SK-N-SH (cell line): ENCODE data around the gene NR2C2AP. TPM values are rescaled to one million over a fixed set of nuclear protein-coding genes. Genes with fewer than 3 reads are reported as not detected.

Source experiments
- CTCF ChIA-PET: fragments of 300-600, 350-600 bp; formaldehyde crosslinking; extraction: SDS; loops from one replicate; lab custom pipeline; 2021; lab: Yijun Ruan, JAX
- POLR2A ChIA-PET: fragments of 350-600 bp; sonication (Branson Sonifier 250); formaldehyde crosslinking; extraction: SDS; loops from one replicate; lab custom pipeline; 2020; ENCODE audit warnings: antibody characterized with exemption, inconsistent platforms; lab: Yijun Ruan, JAX
- DNase-seq: peaks from one replicate; pipeline ENCODE4 v3.0.0; 2012
- H2AFZ ChIP-seq: fragments of 200-600 bp; sonication (generic); 2 replicates; pipeline ENCODE4 v1.8.1; 2016; ENCODE audit warnings: antibody characterized with exemption, mild to moderate bottlenecking, low read depth
- H3F3A ChIP-seq: fragments of 200-600 bp; sonication (generic); replicated peaks from 2 replicates; pipeline ENCODE3; 2016; ENCODE audit warnings: antibody characterized with exemption, mild to moderate bottlenecking; ENCODE audit not compliant: insufficient read depth
- H3K27ac ChIP-seq, 2 experiments: fragments of 200-500 bp in 1 of 2; fragments of 200-600 bp in 1 of 2; sonication (Bioruptor generic) in 1 of 2; sonication (generic), shearing (Covaris generic) in 1 of 2; 2 replicates each; pipeline versions ENCODE4 v1.5.1 to v1.6.1; 2014 to 2016; ENCODE audit warnings: low read depth in 2 of 2, inconsistent platforms in 1 of 2, low read length in 1 of 2, mild to moderate bottlenecking in 1 of 2, mixed read lengths in 1 of 2
- H3K27me3 ChIP-seq: fragments of 200-600 bp; sonication (generic), shearing (Covaris generic); 2 replicates; pipeline ENCODE4 v1.6.1; 2016; ENCODE audit warnings: mixed run types; ENCODE audit not compliant: insufficient read depth
- H3K36me3 ChIP-seq, 2 experiments: fragments of 200-500 bp in 1 of 2; fragments of 200-600 bp in 1 of 2; sonication (Bioruptor generic) in 1 of 2; sonication (generic) in 1 of 2; replicated peaks in 1 of 2; 2 replicates each; pipeline versions ENCODE3 to v1.5.1; 2014 to 2016; ENCODE audit warnings: low read length in 1 of 2, mild to moderate bottlenecking in 1 of 2; ENCODE audit not compliant: insufficient read depth in 2 of 2, control insufficient read depth in 1 of 2
- H3K4me1 ChIP-seq, 2 experiments: fragments of 200-500 bp in 1 of 2; fragments of 200-600 bp in 1 of 2; sonication (Bioruptor generic) in 1 of 2; sonication (generic), shearing (Covaris generic) in 1 of 2; 2 replicates each; pipeline versions ENCODE4 v1.5.1 to v1.6.1; 2014 to 2016; ENCODE audit warnings: low read depth in 1 of 2, low read length in 1 of 2, mixed run types in 1 of 2; ENCODE audit not compliant: insufficient read depth in 2 of 2, control insufficient read depth in 1 of 2
- H3K4me2 ChIP-seq: fragments of 200-600 bp; sonication (generic), shearing (Covaris generic); 2 replicates; pipeline ENCODE4 v1.6.1; 2017; ENCODE audit warnings: mixed run types
- H3K4me3 ChIP-seq, 2 experiments: fragments of 200-500 bp in 1 of 2; fragments of 200-600 bp in 1 of 2; sonication (Bioruptor generic) in 1 of 2; sonication (generic), shearing (Covaris generic) in 1 of 2; 2 replicates each; pipeline versions ENCODE4 v1.5.1 to v1.8.1; 2014 to 2016; ENCODE audit warnings: low read depth in 2 of 2, inconsistent platforms in 1 of 2, low read length in 1 of 2, mild to moderate bottlenecking in 1 of 2, mixed read lengths in 1 of 2, moderate library complexity in 1 of 2
- H3K79me2 ChIP-seq: fragments of 200-600 bp; sonication (generic); 2 replicates; pipeline ENCODE4 v1.8.1; 2017; ENCODE audit warnings: mild to moderate bottlenecking; ENCODE audit not compliant: insufficient read depth
- H3K9ac ChIP-seq: fragments of 200-600 bp; sonication (generic); 2 replicates; pipeline ENCODE4 v1.6.1; 2017; ENCODE audit warnings: mixed run types
- H3K9me2 ChIP-seq: fragments of 200-600 bp; sonication (generic); 2 replicates; pipeline ENCODE4 v1.6.1; 2017; ENCODE audit warnings: mixed run types
- H3K9me3 ChIP-seq: fragments of 200-600 bp; sonication (generic); 2 replicates; pipeline ENCODE4 v1.6.1; 2017; ENCODE audit warnings: mixed run types, mild to moderate bottlenecking, moderate library complexity
- H4K20me1 ChIP-seq: fragments of 200-600 bp; sonication (generic); 2 replicates; pipeline ENCODE4 v1.6.1; 2017; ENCODE audit warnings: mild to moderate bottlenecking, mixed run types; ENCODE audit not compliant: insufficient read depth
- CHD2 ChIP-seq: fragments of 150-350 bp; IDR thresholded peaks from 2 replicates; pipeline ENCODE4 v1.6.1; 2018; ENCODE audit warnings: low read length; ENCODE audit not compliant: partially characterized antibody
- ELF1 ChIP-seq: IDR thresholded peaks from 2 replicates; pipeline ENCODE4 v1.4.0; 2012
- GABPA ChIP-seq: IDR thresholded peaks from 2 replicates; pipeline ENCODE4 v1.4.0; 2012; ENCODE audit warnings: low read depth, mild to moderate bottlenecking
- GATA2 ChIP-seq: sonication (generic); formaldehyde crosslinking; IDR thresholded peaks from 2 replicates; pipeline ENCODE4 v1.5.0; 2020; ENCODE audit warnings: mild to moderate bottlenecking, missing genetic modification reagents
- IRF3 ChIP-seq: fragments of 150-350 bp; IDR thresholded peaks from 2 replicates; pipeline ENCODE4 v1.6.1; 2016; ENCODE audit warnings: mild to moderate bottlenecking, low read depth, low read length
- MAX ChIP-seq: IDR thresholded peaks from 2 replicates; pipeline ENCODE4 v1.4.0; 2012; ENCODE audit warnings: low read depth
- NRF1 ChIP-seq: IDR thresholded peaks from 2 replicates; pipeline ENCODE4 v1.6.1; 2012; ENCODE audit warnings: low read depth, mild to moderate bottlenecking, low read length
- PBX3 ChIP-seq: IDR thresholded peaks from 2 replicates; pipeline ENCODE4; 2012
- POLR2AphosphoS5 ChIP-seq: IDR thresholded peaks from 2 replicates; pipeline ENCODE4 v1.6.1; 2012; ENCODE audit warnings: low read depth, low read length
- REST ChIP-seq: IDR thresholded peaks from 2 replicates; pipeline ENCODE4 v1.6.1; 2012; ENCODE audit warnings: mild to moderate bottlenecking, low read depth, low read length, moderate library complexity
- RFX5 ChIP-seq: IDR thresholded peaks from 2 replicates; pipeline ENCODE4 v1.6.1; 2012; ENCODE audit warnings: mild to moderate bottlenecking, improper control_type of control experiment, low read length
- SMC3 ChIP-seq: IDR thresholded peaks from 2 replicates; pipeline ENCODE4 v1.6.1; 2012; ENCODE audit warnings: low read depth, low read length, improper control_type of control experiment
- TCF12 ChIP-seq: IDR thresholded peaks from 2 replicates; pipeline ENCODE4 v1.4.0; 2012
- TEAD4 ChIP-seq: IDR thresholded peaks from 2 replicates; pipeline ENCODE4 v1.4.0; 2012; ENCODE audit warnings: mild to moderate bottlenecking, borderline replicate concordance; ENCODE audit not compliant: insufficient read depth
- USF1 ChIP-seq: IDR thresholded peaks from 2 replicates; pipeline ENCODE4 v1.4.0; 2012; ENCODE audit warnings: low read depth, borderline replicate concordance
- USF2 ChIP-seq: fragments of 150-350 bp; IDR thresholded peaks from 2 replicates; pipeline ENCODE4 v1.6.1; 2017; ENCODE audit warnings: antibody characterized with exemption, low read length, low read depth, borderline replicate concordance
- YY1 ChIP-seq: IDR thresholded peaks from 2 replicates; pipeline ENCODE4 v1.4.0; 2012; ENCODE audit warnings: low read depth, mild to moderate bottlenecking
- WGBS: methylation state at CpG from one replicate; pipeline ENCODE4 v1.1.6; 2017; ENCODE audit warnings: low lambda C conversion rate; 5-methylcytosine and 5-hydroxymethylcytosine counted together
- polyA plus RNA-seq, 3 experiments: library from polyadenylated mRNA; depleted of rRNA; stranded (reverse); fragments of >200 nt; gene quantifications; 2 replicates each; pipeline ENCODE4 v1.2.3, GENCODE V29; 2012

Gene NR2C2AP
- polyA plus RNA-seq, 1 of the 3 experiments (the other 2 are of a cell fraction): 21.9 TPM

- no peaks in the 10 kb centered on the region for H4K20me1 ChIP-seq
- H3K27ac ChIP-seq: no peak overlapping the region
- no peak overlapping the region for H3K4me2 ChIP-seq
Measured at GRCh38 chr19:19204181-19204580, 967 bp upstream of the NR2C2AP start.

More at GRCh38 chr19:19204181-19204580, 967 bp upstream of the NR2C2AP start:
- peaks cover 0 to 11% of the 10 kb centered on the region in 2 experiments; a peak in 1 of 4 replicates for H3K4me1 ChIP-seq
- H3K27me3 ChIP-seq: no peaks in the 10 kb centered on the region
- TF ChIP-seq USF1 (no peak), POLR2AphosphoS5 (no peak), REST (no peak), TCF12 (no peak), GATA2 (CRISPR knock-in tag) (no peak), YY1 (no peak), SMC3 (no peak), USF2 (no peak), CHD2 (no peak), GABPA (no peak), ELF1 (no peak), PBX3 (no peak), IRF3 (no peak), RFX5 (no peak), NRF1 (no peak), MAX (no peak), TEAD4 (no peak)
- WGBS: 71% methylated on average over 13 of the region's 13 CpGs
- H3K9ac ChIP-seq: no peak overlapping the region
- peaks cover 21% of the 10 kb centered on the region; the same call in 1 of the 2 replicates for H3K79me2 ChIP-seq
- no peak for DNase-seq
- no peak overlapping the region for H3K4me3 ChIP-seq
- CTCF ChIA-PET: no interaction called here
- peaks cover 3% of the 10 kb centered on the region for H3F3A ChIP-seq
- no peak overlapping the region for H2AFZ ChIP-seq
- H3K9me3 ChIP-seq: no peaks in the 10 kb centered on the region
- POLR2A ChIA-PET: no interaction called here
- no peaks in the 10 kb centered on the region for H3K9me2 ChIP-seq
- H3K36me3 ChIP-seq: peaks cover 0 to 14% of the 10 kb centered on the region in 2 experiments
